ENCODE measurements around the gene SCART1. TPM values are rescaled to one million over a fixed set of nuclear protein-coding genes. Genes with fewer than 3 reads are reported as not detected.
A peak's percentile ranks its signal among the peaks of the same experiment; 100 is the strongest.
"Not testable (repeated sequence)": the region's sequence is repeated elsewhere in the genome, so short reads cannot be mapped to it uniquely, and the experiment has no call there.

Gene SCART1
- total RNA-seq, 1 experiment from 2014 or later, result 0.24 TPM

- no peak for DNase-seq (ENCODE audit: low read depth)
Measured at GRCh38 chr10:133474027-133474426, 20.3 kb downstream of the SCART1 start.

- no peak for DNase-seq (ENCODE audit: low read depth)
Measured at GRCh38 chr10:133474665-133475424, 21.1 kb downstream of the SCART1 start.

GRCh38 chr10:133475425-133475734 is 21.6 kb downstream of the SCART1 start:
- no peak for DNase-seq (ENCODE audit: low read depth)

DNA sequence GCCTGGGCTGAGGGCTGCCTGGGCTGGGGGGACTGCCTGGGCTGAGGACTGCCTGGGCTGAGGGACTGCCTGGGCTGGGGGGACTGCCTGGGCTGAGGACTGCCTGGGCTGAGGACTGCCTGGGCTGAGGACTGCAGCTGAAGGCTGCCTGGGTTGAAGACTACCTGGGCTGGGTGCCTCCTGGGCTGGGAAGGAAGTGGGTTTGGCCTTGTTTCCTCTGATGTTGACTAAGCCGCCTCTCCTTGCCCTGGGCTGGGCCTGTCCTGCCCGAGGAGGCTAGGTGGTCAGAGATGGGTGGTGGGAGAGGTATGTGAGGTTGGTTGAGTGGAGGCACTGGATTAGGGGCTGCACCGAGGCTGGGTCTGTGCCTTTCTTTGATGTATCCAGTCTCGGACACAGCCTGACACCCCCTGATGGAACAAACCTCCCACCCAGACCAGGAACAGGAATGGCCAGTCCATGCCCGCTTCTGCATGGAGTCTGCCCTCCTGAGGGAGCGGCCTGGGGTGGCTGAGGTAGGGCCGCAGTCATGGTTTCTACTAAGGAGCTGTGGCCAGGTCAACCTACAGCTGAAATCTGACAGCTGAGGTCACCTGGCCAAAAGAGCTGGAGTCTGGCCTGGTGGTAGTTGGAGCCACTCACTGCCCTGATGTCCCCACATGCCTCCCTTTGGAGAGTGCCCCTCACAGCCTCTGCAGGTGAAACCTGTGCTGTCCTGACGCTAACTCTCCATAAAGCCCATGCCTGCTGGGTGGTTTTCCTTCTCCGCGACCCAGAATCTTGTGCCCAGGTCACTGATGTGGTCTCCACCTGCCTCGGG is 22.3 kb downstream of the SCART1 start:
- no peak for DNase-seq (ENCODE audit: low read depth)

GRCh38 chr10:133476641-133476990 is 22.9 kb downstream of the SCART1 start:
- no peak for DNase-seq (ENCODE audit: low read depth)

- no peak for DNase-seq (ENCODE audit: low read depth)
Measured at GRCh38 chr10:133481086-133481643, 27.4 kb downstream of the SCART1 start.

DNA sequence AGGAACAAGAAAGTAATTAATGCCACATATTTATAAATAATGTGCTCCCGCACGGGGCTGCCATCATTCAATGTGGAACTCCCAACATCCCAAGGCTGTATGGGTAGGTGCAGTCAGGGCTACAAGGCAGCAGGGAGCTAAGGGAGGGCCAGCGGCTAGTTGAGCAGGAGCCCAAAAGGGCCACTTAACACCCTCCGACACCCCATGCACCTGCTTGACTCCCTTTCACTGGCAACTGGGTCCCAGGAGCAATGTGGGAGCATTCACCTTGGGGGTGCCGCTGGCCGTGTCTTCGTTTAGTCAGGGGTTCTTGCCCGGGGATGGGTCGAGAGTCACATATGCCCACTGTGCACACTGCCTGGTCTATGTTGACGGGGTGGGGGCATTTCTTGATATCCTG is 27.9 kb downstream of the SCART1 start:
- no peak for DNase-seq (ENCODE audit: low read depth)

DNA sequence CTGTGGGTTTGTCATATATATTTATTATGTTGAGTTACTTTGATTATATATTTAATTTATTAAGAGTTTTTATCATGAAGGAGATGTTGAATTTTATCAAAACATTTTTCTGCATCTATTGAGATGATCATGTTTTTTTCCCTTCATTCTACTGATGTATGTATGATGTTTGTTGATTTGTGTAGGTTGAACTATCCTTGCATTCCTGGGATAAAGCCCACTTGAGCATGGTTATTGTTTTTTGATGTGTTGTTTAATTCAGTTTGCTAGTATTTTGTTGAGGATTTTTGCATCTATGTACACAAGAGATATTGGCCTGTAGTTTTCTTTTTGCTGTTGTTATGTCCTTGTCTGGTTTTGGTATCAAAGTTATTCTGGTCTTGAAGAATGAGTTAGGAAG is 31.1 kb downstream of the SCART1 start:
- no peak for DNase-seq (ENCODE audit: low read depth)

DNA sequence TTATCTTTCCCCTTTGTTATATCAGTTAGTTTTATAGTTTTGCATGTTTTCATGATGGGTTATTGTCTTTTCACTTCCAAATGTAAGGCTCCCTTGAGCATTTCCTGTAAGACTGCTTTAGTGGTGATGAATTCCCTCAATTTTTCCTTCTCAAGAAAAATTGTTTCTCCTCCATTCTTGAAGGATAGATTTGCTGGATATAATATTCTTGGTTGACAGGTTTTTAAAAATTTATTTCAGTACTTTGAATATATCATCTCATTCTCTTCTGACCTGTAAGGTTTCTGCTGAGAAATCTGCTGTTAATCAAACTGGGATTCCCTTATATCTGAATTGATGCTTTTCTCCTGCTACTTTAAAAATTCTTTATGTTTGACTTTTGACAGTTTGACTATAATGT is 33.3 kb downstream of the SCART1 start:
- no peak for DNase-seq (ENCODE audit: low read depth)

- no peak for DNase-seq (ENCODE audit: low read depth)
Measured at GRCh38 chr10:133488354-133488753, 34.6 kb downstream of the SCART1 start.

GRCh38 chr10:133489816-133490588 is 36.3 kb downstream of the SCART1 start:
- no peak for DNase-seq (ENCODE audit: low read depth)

DNA sequence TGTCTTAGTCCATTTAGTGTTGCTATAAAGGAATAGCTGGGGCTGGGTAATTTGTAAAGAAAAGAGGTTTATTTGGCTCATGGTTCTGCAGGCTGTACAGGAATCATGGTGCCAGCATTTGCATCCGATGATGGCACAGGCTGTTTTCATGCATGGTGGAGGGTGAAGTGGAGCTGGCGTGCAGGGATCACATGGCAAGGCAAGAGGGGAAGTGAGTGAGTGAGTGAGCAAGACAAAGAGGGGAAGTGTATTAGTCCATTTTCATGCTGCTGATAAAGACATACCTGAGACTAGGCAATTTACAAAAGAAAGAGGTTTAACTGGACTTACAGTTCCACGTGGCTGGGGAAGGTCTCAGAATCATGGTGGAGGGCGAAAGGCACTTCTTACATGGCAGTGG is 39.8 kb downstream of the SCART1 start:
- DNase-seq (ENCODE audit: low read depth), result not testable (repeated sequence)

DNA sequence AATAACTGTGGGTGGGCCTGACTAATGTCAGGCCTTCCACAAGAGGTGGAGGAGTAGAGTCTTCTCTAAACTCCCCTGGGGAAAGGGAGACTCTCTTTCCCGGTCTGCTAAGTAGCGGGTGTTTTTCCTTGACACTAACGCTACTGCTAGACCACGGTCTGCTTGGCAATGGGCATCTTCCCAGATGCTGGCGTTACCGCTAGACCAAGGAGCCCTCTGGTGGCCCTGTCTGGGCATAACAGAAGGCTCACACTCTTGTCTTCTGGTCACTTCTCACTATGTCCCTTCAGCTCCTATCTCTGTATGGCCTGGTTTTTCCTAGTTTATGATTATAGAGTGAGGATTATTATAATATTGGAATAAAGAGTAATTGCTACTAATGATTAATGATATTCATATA is 43.6 kb downstream of the SCART1 start:
- peak; percentile 2 for DNase-seq (ENCODE audit: low read depth)

DNA sequence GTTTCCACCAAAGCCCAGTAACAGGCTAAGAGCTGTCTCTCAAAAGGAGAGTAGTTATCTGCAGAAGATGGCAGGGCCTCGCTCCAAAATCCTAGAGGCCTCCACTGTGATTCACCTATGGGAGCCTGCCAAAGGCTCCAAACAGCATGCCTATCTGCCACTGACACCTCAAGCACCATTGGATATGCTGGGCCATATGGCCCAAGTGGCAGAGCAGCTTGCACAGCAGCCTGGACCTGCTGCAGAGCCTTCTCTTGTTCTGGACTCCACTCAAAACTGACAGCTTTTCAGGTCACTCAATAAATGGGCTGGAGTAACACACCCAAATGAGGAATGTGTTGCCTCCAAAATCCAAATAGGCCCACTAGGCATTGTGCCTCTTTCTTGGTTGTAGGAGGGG is 45.4 kb downstream of the SCART1 start:
- not testable (repeated sequence) for DNase-seq (ENCODE audit: low read depth)

DNA sequence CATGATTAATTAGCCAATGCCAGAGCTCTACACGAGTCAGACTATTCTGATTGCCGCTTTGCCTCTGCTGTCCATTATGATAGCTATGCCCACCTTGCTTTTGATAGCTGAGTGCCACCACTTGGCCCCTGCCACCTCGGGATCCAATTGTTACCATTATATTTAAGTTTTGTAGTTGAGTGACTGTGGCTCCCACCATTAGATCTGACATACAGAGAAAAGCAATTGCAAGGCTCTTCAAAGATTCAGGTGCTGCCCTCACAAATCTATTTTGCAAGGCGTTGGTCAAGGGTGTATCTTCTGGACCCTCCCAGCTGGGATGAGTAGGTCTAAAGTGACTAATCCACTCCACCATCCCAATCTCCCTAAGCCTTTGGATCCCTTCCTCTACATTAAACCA is 47.2 kb downstream of the SCART1 start:
- not testable (repeated sequence) for DNase-seq (ENCODE audit: low read depth)

DNA sequence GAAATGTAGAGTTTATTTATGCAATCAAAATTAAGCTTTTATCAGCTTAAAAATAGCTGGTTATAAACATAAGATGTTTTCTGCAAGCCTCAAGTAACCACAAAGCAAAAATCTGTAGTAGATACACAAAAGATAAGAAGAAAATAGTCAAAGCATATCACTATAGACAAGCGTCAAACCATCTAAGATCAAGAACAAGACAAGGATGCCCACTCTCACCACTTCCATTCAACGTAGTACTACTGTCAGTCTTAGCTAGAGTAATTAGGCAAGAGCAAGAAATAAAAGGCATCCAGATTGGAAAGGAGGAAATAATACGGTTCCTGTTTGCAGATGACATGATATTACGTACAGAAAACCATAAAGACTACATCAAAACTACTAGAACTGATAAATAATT is 56.0 kb downstream of the SCART1 start:
- DNase-seq (ENCODE audit: low read depth), result no peak

DNA sequence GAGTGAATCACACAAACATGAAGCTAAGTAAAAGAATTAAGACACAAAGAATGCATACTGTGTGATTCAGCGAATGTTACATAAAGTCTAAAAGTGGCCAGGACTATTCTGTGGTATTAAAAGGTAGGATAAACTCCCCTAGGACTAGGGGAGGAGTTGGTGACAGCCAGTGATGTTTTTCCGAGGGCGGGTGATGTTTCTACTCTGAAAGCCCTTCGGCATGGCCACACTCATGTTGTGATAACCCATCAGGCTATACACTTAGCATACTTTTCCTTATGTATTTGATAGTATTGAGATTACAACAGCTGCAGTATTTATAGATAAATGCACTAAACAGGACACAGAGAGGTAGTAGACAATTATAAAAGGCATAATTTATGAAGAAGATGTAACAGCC is 57.7 kb downstream of the SCART1 start:
- no peak for DNase-seq (ENCODE audit: low read depth)

- no peak for DNase-seq (ENCODE audit: low read depth)
Measured at GRCh38 chr10:133511907-133512528, 58.3 kb downstream of the SCART1 start.

DNA sequence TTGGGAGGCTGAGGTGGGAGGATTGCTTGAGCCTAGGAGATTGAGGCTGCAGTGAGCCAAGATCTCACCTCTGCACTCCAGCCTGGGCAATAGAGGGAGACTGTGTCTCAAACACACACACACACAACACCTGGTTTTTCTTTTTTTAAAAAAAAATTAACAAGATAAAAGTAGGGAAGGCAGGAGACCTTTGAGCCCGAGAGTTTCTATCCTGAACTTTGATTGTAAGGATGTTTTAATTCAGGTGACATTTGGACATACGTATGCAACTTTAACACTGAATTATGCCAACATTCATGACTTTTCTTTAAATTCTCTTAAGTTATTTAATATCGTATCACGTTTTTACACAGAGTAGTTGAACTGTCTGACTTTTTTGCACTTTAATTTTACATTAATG is 61.7 kb downstream of the SCART1 start:
- DNase-seq (ENCODE audit: low read depth), result no peak

DNA sequence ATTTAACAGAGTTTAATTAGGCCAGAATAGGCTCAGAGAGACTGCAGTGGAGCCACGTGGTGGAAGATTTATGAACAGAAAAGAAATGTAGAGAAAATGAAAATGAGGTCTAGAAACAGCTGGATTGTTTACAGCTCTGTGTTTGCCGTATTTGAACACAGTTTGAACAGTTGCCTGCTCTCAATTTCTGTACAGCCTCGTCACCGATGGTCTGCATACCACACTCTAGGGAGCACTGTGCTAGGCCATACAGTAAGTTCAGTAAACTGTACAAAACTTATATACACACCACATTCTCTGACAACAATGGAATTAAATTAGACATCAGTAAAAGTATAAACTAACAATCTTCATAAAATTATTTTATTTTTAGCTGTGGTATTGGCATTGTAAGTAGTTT is 62.3 kb downstream of the SCART1 start:
- DNase-seq (ENCODE audit: low read depth), result no peak

- not testable (repeated sequence) for DNase-seq (ENCODE audit: low read depth)
Measured at GRCh38 chr10:133518517-133518916, 64.8 kb downstream of the SCART1 start.

Measured in RPMI7951 (cell line).